ENCODE data around the gene BET1. TPM values are rescaled to one million over a fixed set of nuclear protein-coding genes. Genes with fewer than 3 reads are reported as not detected.
"Not testable (repeated sequence)": the region's sequence is repeated elsewhere in the genome, so short reads cannot be mapped to it uniquely, and the experiment has no call there.

BET1 gene
- total and polyA plus RNA-seq, 8 donors: 22.0 to 49.4 (median 38.6) TPM

DNA sequence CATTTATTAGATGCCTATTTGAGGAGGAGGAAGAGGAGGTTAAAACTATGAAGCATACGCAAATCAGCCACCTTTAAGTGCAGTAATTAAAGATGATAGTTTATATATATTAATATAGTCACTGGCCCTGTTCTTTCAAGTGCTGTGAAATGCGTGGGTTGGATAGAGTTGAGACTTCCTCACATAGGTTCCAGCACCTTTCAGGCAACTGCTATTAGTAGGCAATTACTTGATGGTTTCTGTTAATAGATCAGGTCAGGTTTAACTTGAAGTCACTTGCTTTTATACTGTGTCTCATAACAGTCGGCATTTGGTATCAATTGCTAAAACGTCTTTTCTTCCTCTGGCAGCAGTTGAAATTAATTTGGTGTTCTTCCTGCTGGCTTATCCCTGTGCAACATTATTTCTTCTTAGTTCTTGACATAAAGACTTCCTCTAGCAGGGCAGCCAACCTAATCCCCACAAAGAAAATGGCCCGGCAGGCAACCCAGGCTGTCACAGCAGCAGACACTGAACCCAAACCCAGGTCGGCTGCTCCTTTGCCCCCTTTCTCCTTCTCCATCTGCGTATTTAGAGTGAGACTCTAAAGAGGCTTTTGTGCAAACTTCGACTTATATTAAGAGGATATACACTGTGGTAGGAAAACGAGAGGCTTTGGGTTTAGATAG, 35.3 kb upstream of the BET1 start:
- no peaks in the 10 kb centered on the region for H3K36me3 ChIP-seq
- no peak for TF ChIP-seq CTCF (IDR thresholded peaks at IDR 0.05)
- peaks cover 3 to 10% of the 10 kb centered on the region in 2 donors for H3K27me3 ChIP-seq
- ATAC-seq: no peak
- intact Hi-C loops (cut with DNase I): no loop called here
- H3K4me1 ChIP-seq: no peaks in the 10 kb centered on the region
- H3K4me3 ChIP-seq: no peak overlapping the region
- peak in 1 of 4 donors; percentile 34 for DNase-seq
- no peak overlapping the region for H3K27ac ChIP-seq
- no peaks in the 10 kb centered on the region for H3K9me3 ChIP-seq

DNA sequence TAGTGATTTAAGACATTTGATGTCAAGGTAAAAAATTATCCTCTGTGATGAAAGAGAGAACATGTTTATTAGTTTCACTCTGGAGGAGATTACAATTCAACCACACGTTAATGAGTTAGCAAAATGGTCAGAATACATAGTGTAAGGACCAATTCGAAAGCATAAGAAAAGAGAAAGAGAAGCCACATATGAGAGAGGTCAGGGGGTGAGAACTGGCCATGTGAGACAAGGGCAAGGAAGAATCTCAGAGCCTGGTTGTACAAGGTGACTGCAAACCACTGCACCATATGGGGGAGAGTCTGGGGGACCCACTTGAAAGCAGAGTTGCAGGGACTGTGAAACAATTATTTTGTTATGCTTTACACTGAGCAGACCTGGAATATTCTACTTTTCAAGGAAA, 27.7 kb upstream of the BET1 start:
- intact Hi-C loops (cut with DNase I): no loop called here
- TF ChIP-seq CTCF (IDR thresholded peaks at IDR 0.05): no peak
- Histone ChIP-seq H3K4me3 (no peak overlapping the region), H3K27ac (no peak overlapping the region), H3K9me3 (no peaks in the 10 kb centered on the region), H3K27me3 (no peaks in the 10 kb centered on the region), H3K36me3 (no peaks in the 10 kb centered on the region), H3K4me1 (no peaks in the 10 kb centered on the region)
- DNase-seq (no peak), ATAC-seq (no peak)

DNA sequence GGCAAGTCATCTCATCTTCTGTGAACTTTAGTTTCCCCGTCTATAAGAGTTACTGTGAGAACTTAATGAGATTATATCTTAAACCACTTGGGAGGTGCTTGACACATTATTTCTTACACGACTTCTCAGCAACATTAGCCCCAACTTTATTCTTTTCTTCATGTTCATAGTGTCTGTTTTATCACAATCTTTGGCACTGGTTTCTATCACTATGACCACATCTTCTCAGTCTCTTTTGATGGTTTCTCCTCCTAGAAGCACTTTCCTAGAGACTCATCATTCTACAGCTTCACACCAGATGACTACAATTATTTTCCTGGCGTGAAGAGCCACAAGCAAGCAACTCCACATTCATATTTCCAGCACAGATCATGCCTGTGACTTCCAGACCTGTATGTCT, 26.5 kb upstream of the BET1 start:
- TF ChIP-seq CTCF (IDR thresholded peaks at IDR 0.05): no peak
- Histone ChIP-seq H3K4me1 (no peaks in the 10 kb centered on the region), H3K36me3 (no peaks in the 10 kb centered on the region), H3K9me3 (no peaks in the 10 kb centered on the region), H3K4me3 (no peak overlapping the region), H3K27me3 (no peaks in the 10 kb centered on the region), H3K27ac (no peak overlapping the region)
- intact Hi-C loops (cut with DNase I): no loop called here
- no peak for ATAC-seq
- no peak for DNase-seq

DNA sequence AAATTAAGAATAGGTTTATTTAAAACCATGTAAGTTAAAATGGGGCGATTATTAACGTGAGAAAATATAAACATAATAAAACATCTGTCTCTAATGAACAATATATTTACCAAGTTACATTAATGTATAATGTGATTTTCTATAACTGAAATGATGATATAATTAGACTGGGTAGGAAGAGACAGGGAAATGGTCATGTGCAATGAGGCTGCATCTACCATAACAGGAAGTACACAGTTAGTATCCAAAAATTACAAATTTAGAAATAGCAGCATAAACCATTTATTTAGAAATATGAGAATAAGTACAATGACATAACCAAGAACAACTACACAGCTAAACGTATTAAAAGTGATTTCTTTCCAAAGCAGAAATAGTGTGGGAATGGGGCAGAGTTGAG, 25.8 kb upstream of the BET1 start:
- Histone ChIP-seq H3K27me3 (no peaks in the 10 kb centered on the region), H3K9me3 (no peaks in the 10 kb centered on the region), H3K36me3 (no peaks in the 10 kb centered on the region), H3K4me3 (no peak overlapping the region), H3K4me1 (no peaks in the 10 kb centered on the region), H3K27ac (no peak overlapping the region)
- TF ChIP-seq CTCF (IDR thresholded peaks at IDR 0.05): no peak
- intact Hi-C loops (cut with DNase I): no loop called here
- no peak for DNase-seq
- no peak for ATAC-seq

DNA sequence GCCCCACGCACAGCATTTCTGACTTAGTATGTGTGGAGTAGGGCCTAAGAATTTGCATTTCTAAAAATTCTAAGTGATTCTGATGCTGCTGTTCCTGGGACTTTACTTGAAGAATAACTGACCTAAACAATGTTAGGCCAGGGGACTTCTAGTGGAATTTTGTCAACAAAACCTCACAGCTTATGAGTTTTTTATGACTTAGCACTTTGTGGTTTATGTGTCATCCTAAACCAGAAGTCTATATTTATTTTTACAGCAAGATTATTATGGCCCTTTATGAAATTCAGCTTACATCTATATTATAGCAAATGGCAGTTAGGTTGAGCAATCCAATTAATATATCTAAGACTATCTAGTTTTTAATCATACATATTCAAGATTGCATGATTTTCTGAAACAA, 24.6 kb upstream of the BET1 start:
- no peak for TF ChIP-seq CTCF (IDR thresholded peaks at IDR 0.05)
- Histone ChIP-seq H3K9me3 (no peaks in the 10 kb centered on the region), H3K36me3 (no peaks in the 10 kb centered on the region), H3K4me1 (no peaks in the 10 kb centered on the region), H3K27ac (no peak overlapping the region), H3K27me3 (no peaks in the 10 kb centered on the region), H3K4me3 (no peak overlapping the region)
- DNase-seq (no peak), ATAC-seq (no peak)
- intact Hi-C loops (cut with DNase I): no loop called here

- H3K4me1 ChIP-seq; ATAC-seq; H3K36me3 ChIP-seq; H3K27me3 ChIP-seq; H3K4me3 ChIP-seq; intact Hi-C loops (cut with DNase I); DNase-seq; H3K9me3 ChIP-seq; H3K27ac ChIP-seq: not testable (repeated sequence)
These were observed 22.5 kb upstream of the BET1 start for GRCh38 chr7:94026619-94027018.

Data from left lung (tissue), 10 donors.